ENCODE measurements around the gene UGT2B10.
"Not testable (repeated sequence)": the region's sequence is repeated elsewhere in the genome, so short reads cannot be mapped to it uniquely, and the experiment has no call there.

The UGT2B10 gene
- total RNA-seq, result 0 to 0.07 reads per million in 2 donors

DNA sequence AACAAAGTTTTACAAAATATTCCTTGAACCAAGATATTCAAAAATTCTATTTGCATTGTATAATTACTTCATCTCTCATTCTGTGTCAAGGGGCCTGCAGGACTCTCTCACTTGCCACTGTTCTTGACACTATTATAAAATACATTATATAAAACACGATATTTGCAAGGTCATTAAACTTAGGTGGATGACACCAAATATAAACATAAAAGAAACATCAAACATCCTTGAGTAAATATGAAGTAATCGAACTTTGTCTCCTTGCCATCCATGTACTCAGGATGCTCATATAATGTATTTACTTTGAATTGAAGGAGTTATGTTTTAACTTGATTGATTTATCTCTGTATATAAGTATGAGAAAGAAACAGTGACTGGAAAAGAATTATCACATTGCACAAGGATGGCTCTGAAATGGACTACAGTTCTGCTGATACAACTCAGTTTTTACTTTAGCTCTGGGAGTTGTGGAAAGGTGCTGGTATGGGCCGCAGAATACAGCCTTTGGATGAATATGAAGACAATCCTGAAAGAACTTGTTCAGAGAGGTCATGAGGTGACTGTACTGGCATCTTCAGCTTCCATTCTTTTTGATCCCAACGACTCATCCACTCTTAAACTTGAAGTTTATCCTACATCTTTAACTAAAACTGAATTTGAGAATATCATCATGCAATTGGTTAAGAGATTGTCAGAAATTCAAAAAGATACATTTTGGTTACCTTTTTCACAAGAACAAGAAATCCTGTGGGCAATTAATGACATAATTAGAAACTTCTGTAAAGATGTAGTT is at the start of gene UGT2B10:
TSS of gene UGT2B10 (plus strand) at position 378 of the 793 bp plus-strand sequence. CDS start at position 404, 26 bp downstream.
- DNase-seq, result not testable (repeated sequence)

DNA sequence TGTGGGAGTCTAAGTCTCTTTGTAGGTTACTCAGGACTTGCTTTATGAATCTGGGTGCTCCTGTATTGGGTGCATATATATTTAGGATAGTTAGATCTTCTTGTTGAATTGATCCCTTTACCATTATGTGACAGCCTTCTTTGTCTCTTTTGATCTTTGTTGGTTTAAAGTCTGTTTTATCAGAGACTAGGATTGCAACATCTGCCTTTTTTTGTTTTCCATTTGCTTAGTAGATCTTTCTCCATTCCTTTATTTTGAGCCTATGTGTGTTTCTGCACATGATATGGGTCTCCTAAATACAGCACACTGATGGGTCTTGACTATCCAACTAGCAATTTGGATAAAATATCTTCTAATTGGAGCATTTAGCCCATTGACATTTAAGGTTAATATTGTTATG is 44.0 kb upstream of the UGT2B10 start:
- DNase-seq, result not testable (repeated sequence)

DNA sequence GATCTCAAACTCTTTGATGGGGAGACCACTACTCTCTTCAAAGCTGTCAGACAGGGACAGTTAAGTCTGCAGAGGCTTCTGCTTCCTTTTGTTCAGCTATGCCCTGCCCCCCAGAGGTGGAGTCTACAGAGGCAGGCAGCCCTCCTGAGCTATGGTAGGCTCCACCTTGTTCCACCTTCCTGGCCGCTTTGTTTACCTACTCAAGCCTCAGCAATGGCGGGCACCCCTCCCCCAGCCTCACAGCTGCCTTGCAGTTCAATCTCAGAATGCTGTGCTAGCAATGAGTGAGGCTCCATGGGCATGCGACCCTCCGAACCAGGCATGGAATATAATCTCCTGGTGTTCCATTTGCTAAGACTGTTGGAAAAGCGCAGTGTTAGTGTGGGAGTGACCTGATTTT is 42.1 kb upstream of the UGT2B10 start:
- DNase-seq, result no peak

DNA sequence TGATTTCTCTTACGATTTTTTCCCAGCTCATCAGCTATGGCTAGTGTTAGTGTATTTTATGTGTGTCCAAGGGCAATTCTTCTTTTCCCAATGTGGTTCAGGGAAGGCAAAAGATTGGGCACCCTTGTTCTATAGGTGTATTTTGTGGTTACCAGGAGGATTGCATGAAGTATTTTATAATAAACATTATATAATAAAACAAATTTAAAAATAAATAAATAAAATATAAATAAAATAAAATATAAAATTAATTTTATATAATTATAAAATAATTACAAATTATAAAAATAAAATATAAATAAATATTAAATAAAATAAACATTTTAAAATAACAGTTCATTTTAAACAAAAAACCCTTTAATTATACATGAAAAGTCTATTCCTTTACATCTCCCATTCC is 35.6 kb upstream of the UGT2B10 start:
- no peak for DNase-seq

DNA sequence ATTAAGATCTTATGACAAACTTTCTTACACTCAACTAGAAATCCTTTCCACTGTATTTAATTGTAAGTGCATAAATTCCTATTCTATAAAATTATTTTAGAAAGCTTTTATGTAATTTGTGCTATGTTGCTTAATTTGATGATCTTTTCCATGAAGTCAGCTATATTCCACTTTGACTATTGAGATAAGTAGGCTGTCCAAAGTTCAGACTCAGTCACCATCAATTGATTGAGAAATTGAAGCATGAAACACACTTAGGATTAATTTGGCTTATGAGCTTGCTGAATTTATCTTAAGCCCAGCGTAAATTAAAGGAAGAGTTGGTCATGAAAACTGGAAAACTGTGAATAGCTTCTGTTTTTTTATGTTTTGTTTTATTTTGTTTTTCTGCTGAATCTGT is 18.7 kb upstream of the UGT2B10 start:
- no peak for DNase-seq

DNA sequence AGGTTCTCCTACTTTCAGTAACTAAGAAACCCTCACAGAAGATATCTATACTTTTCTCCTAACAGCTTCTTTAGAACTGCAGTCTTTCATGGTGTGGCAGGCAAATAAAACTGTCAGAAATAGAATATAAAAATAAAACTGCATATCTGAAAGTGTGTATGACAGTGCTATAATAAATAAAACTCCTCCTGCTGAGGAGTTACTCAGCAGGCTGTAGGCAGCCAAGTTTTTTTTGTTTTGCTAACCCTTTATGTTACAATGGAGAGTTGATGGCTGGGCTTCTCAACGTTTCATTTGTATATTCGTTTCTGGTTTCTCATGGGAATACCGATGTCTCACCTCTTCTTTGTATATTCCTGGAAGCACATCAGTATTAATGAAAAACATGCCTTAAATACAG is 18.2 kb upstream of the UGT2B10 start:
- DNase-seq, result no peak

DNA sequence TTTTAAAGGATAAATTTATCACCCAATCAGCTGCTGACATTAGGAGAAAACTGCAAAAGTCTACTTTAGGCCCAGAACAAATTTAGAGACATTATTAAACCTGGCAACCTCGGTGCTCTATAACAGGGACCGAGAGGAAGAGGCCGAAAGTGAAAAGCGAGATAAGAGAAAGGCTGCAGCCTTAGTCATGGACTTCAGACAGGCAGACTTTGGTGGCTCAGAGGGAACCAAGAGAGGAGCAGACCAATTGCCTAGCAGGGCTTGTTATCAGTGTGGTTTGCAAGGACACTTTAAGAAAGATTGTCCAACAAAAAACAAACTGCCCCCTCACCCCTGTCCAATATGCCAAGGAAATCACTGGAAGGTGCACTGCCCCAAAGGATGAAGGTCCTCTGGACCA is 12.8 kb upstream of the UGT2B10 start:
- no peak for DNase-seq

DNA sequence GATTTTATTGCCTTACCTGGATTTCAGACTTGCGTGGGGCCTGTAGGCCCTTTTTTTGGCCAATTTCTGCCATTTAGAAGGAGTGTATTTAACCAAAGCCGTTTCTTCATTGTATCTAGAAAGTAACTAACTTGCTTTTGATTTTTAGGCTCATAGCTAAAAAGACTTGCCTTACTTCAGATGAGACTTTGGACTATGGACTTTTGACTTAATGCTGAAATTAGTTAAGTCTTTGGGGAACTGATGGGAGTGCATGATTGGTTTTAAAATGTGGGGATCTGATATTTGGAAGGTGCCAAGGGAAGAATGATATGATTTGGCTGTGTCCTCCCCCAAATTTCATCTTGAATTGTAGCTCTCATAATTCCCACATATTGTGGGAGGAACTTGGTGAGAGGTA is 7.7 kb upstream of the UGT2B10 start:
- DNase-seq, result no peak

DNA sequence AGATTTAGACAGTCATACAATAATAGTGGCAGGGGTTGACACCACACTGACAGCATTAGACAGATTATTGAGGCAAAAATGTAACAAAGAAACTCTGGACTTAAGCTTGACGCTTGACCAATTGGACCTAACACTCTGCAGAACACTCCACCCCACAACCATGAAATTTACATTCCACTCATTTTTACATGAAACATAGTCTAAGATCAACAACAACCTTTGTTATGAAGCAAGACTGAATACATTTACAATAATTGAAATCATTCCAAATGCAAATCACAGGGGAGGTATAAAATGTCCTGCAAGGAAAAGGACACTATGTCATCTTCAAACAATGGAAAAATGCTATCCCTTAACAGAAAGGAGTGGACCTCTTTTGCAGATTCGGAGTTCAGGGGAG is 4.9 kb upstream of the UGT2B10 start:
- no peak for DNase-seq

DNA sequence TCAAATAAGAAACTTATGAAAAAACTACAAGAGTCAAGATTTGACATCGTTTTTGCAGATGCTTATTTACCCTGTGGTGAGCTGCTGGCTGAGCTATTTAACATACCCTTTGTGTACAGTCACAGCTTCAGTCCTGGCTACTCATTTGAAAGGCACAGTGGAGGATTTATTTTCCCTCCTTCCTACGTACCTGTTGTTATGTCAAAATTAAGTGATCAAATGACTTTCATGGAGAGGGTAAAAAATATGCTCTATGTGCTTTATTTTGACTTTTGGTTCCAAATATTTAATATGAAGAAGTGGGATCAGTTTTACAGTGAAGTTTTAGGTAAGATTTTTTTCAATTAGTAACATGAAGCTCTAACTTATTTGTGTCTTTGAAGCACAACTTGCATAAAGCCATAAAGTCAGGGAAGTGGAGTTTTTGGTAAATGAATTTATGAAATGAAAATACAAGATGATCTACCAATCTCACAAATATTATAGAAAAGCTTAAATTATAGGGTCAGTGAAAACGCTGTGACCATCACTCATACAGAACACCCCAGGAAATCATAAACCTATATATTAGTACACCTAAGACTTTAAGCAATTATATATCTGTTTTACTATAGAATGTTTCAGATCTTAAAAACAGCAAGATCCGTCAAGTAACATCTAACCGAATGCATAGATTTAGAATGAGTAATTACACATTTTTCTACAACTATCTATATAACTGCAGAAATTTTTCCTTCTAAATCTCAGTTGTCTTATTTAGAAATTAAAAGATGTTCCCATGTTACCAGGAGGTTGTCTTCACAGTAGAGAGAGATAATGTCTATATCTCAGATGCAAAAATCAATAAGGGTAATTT is 844 bp downstream of the UGT2B10 start:
- not testable (repeated sequence) for DNase-seq

DNA sequence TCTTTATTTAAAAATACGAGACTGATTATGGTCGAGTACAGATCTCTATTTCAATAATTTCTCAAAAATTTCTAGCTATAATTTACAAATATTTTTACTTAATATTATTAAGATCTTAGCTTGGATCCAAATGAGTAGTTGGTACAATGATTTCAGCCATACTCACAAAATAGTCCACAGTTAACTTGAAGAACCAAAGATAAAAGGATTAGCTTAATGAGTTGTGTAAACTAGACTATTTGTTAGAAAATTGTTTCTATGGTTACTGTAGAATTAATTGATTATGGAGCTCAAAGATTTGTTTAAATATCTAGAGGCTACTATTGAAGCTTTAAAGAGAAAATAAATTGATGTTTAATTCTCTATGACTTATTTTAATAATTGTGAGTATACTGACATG is 1.6 kb downstream of the UGT2B10 start:
- no peak for DNase-seq

DNA sequence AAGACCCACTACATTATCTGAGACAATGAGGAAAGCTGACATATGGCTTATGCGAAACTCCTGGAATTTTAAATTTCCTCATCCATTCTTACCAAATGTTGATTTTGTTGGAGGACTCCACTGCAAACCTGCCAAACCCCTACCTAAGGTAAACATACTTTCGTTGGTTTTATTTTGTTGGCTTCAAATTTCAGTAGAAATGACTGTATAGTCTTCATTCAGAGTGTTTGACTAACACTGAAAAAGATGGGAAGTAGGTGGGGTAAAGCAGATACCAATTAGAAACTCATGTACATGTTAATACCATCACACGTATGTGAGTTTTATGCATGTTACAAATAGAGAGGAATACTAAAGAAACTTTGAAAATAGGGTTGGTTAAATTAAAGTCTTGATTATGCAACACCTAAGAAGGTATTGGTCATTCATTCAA is 2.3 kb downstream of the UGT2B10 start:
- DNase-seq, result not testable (repeated sequence)

DNA sequence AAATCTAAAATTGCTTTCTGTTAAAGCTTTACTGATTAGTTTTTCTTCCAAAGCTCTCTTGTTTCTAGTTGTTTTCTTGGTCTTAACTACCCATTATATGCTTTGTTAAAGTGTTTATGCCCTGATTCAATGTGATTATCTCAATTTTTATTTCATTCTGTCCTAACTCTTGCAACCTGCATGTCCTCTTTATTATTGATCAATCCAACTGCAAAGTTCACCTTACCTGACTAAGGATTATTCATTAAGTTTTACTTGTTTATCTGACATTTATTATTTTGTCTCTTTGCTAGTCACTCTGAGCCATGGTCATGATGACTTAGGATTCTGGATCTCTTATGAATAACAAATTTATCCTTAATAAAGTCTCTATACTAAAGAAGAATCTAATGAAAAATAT is 15.8 kb downstream of the UGT2B10 start:
- DNase-seq, result no peak

DNA sequence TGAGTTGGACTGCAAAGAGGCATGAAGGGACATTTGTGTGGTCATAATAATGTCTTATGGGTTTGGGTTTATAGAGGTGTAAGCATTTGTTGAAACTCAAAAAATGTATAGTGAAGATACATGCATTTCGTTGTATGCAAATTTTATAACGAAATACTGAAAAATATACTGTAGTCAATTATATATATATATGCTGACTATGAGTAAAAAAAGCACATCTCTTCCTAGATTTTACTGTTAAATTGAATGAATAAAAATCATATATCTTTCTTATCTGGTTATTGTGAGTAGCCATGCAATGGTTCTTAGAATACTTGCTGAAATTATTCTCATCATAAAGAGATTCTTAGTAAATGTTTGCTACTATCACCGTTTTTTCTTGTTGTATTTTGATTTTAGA is 34.5 kb downstream of the UGT2B10 start:
- DNase-seq, result no peak

DNA sequence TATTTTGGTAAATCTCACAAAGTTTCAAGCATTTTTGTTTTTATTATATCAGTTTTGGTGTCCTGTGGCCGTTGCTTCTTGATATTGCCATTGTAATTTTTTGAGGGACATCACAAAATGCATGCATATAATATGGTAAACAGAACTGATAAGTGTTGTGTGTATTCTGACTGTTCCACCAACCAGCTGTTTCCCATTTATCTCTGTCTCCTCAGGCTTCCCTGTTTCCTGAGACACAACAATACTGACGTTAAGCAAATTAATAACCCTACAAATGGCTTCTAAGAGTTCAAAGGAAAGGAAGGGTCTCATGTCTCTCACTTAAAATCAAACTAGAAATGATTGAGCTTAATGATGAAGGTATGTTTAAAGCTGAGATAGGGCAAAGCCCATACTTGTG is 40.0 kb downstream of the UGT2B10 start:
- DNase-seq, result no peak

DNA sequence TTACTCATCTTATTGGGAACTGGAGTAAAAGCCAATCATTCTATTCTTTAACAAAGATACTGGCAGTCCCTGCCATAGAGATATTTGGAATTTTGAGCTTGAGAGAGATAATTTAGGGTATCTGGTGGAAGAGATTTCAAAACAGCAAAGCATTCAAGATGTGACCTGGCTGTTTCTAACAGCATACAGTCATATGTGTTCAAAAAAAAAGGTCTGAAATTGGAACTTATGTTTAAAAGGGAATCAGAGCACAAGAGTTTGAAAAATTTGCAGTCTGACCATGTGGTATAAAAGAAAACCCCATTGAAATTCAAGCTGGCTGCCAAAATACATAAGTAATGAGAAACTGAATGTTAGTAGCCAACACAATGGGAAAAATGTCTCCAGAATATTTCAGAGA is 42.2 kb downstream of the UGT2B10 start:
- DNase-seq, result no peak

DNA sequence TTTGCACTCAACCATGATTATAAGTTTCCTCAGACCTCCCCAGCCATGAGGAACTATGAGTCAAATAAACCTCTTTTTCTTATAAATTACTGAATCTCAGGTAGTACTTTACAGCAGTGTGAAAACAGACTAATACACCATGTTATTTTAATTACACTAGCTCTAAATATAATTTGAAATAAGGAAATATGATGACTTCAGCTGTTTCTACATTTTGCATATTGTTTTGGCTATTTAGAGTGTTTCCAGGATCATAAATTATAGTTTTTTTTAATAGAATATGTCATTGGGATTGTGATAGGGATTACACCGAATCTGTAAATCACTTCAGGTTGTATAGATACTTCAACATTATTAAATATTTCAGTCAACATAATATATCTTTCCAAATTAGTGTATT is 43.9 kb downstream of the UGT2B10 start:
- no peak for DNase-seq

DNA sequence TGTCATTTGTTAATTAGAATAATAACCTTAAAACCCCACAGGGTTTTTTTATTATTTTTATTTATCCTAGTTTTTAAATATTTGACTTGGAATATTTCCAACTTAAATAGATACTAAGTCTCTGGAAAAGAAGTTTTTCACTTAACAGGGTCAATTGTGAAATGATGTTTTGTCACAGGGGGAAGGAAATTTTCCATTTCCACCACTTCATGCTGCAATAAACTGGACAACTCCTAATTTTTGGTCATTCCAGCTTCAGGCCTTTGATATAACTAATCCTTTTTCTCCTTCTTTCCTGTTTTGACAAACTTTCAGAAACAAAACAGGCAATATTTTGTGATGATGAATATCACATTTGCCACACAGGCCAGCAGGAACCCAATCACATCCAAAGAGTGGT is 45.3 kb downstream of the UGT2B10 start:
- DNase-seq, result no peak

DNA sequence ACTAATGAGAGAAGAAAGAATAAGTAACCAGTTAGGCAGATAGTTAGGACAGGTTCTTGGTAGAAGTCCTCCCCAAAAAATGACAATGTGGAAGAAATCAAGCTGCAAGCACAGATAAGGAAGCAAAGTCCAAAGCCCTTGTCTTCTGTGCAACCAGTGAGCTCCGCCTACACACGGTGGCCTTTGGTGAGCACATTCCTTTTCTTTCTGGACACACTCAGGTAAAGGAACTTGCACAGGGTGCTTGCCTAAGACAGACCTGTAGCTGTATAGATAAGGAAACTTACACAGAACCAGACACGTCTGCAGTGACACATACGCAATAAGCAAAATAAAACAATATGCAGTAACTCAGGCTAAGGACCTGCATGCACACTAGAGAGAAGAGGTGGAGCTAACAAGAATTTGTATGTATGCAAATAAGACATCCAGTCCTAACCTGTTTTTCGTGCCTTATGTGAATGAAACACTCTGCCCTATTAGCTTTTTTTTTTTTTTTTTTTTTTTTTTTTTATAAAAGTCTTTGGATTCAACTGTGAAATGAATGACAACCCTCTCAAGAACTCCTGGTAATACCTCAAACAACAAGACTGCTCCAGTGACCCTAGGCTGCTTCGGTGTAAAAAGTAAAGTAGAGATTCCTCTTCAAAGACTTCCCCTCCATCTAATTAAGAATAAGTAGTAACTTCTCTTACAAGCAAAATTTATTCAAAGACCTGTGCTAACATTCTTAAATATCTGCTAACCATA is 48.8 kb downstream of the UGT2B10 start:
- no peak for DNase-seq

DNA sequence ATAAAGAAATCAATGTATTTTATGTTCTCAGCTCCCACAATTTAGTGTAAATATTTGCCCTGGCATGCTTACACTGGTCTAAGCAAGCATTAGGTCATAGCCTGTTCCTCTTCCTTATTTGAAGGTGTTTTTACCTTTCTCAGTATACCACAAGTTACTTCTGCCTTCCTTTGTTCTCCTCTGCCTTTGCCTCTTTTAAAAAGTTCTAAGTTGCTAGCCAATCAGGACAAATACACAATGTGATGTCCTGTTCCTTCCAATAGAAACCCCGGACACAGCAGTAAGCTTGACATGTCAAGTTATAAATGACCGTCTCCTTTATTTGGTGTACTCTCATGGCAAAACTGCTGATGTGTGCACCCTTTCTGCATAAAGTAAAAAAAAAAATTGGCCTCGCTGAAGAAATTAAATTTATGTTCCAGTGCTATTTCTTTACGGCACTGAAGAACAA is 49.4 kb downstream of the UGT2B10 start:
- no peak for DNase-seq

DNA sequence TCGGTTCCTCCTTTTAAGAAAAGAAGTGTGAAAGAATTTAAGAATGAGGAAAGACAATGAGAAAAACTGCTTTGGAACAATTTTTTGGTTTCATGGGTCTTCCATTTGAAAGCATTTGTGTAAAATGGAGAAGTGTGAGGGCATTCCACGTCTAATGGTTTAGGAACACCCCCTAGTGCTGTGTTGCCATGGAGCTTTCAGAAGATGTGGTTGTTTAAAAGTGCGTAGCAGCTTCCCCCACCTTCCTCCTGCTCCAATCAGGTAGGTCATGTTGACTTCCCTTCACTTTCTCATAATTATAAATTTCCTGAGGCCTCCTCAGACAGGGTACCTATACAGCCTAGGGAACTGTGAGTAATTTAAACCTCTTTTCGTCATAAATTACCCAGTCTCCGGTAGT is 50.0 kb downstream of the UGT2B10 start:
- DNase-seq, result no peak

DNA sequence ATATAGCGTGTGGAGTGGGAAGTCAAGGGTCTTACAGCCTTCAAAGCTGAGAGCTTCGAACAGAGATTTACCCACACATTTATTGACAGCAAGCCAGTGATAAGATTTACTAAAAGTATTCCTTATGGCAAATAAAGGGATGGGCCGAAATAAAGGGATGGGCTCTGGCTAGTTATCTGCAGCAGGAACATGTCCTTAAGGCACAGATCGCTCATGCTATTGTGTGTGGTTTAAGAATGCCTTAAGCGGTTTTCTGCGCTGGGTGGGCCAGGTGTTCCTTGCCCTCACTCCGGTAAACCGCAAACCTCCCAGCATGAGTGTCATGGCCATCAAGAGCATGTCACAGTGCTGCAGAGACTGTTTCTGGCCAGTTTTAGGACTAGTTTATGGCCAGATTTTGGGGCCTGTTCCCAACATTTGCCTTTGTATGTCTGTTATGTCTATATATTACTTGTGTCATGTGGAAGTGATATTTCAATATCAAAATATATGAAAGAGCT is 53.5 kb downstream of the UGT2B10 start:
- DNase-seq, result no peak
